Fibroblast of skin of left quadriceps (primary cell): ENCODE measurements around the gene KIN.
"Not testable (repeated sequence)": the region's sequence is repeated elsewhere in the genome, so short reads cannot be mapped to it uniquely, and the experiment has no call there.

Source experiments
- DNase-seq, 2 experiments: peaks; one replicate each; pipeline ENCODE4 v3.0.0-alpha.2; 2013; ENCODE audit warnings: low read depth in 2 of 2

KIN gene

GRCh38 chr10:7787857-7788638, at the start of gene KIN, which contains the start of gene ATP5F1C:
Gene KIN, minus strand, starts transcription at chr10:7787993. Its CDS starts 60 bp downstream, at chr10:7787933.
Gene ATP5F1C, plus strand, starts transcription at chr10:7788177. Its CDS starts 31 bp downstream, at chr10:7788208.
- DNase-seq: peak; percentile 93

- no peak for DNase-seq
Observed at GRCh38 chr10:7836571-7836970, 48.8 kb upstream of the KIN start.

- DNase-seq: no peak
Observed at GRCh38 chr10:7834262-7834661, 46.5 kb upstream of the KIN start.

GRCh38 chr10:7833210-7833609, 45.4 kb upstream of the KIN start:
- DNase-seq: no peak

- peak; percentile 3 to 5 for DNase-seq
Observed at GRCh38 chr10:7832060-7832459, 44.3 kb upstream of the KIN start.

DNA sequence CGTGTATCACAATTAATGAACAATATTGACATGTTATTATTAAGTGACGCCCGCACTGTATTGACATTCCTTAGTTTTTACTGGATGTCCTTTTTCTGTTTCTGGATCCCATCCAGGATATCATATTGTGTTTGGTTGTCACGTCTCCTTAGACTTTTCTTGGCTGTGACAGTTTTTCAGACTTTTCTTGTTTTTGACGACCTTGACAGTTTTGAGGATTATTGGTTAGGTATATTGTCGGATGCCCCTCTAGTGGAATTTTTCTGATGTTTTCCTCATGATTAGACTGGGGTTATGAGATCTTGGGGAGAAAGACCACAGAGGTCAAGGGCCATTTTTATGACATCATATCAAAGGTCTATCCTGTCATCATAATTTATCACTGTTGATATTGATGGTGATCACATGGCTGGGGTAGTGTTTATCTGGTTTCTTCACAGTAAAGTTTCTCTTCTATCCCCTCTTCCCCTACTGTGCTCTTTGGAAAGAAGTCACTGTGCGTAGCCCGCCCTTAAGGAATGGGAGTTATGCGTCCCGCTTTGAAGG, 41.6 kb upstream of the KIN start:
- DNase-seq: no peak

- no peak for DNase-seq
Observed at GRCh38 chr10:7826971-7827370, 39.2 kb upstream of the KIN start.

DNA sequence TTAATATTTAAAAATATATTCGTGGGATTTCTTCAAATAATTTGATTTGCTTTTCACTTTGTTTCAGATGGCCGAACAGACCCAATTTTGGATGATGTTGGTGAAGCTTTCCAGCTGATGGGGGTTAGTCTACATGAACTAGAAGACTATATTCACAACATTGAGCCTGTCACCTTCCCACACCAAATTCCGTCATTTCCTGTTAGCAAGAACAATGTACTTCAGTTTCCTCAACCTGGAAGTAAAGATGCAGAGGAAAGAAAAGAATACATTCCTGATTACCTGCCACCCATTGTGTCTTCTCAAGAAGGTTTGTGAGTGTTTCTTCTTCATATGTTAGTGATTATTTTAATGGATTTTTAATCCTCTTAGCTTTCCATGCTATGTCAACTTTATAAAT, 36.5 kb upstream of the KIN start:
- no peak for DNase-seq

- DNase-seq: no peak
Observed at GRCh38 chr10:7819121-7819460, 31.3 kb upstream of the KIN start.

DNA sequence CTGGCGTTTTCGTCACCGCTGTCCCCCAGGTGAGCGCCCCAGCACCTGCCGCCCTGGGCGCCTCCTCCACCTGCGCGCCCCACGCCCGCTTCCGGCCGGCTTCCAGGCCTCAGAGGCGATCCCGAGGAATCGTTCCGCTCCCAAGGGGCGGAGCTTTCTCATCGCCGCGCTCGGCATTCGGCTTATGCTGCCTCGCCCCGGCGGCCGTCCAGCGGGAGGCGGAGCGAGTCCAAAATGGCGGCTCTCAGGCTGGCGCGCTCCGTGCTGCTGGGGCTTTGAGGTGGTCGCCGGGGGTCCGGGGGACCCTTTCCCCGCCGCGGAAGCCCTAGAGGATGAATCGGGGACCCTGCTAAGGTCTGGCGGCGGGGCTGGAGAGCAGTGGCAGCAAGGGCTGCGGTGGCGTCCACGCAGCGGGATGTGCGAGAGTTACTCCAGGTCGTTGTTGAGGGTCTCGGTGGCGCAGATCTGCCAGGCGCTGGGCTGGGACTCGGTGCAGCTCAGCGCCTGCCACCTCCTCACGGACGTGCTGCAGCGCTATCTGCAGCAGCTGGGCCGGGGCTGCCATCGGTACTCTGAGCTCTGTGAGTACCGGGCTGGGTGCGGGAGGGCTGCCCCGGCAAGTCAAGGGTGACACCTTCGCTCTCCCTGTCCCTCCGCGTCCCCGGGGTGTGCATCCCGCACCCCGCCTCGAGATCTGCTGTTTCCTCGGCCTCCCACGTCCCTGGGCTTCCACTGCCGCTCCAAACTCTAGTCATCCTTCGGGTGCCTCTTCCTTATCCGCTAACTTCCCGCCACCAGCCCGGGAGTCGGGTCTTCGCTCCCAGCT, 30.7 kb upstream of the KIN start, which contains the start of gene TAF3:
Gene TAF3 (plus strand): TSS at position 211 of the 826 bp plus-strand sequence. CDS start 205 bp downstream, at position 416.
- peak; percentile 60 to 65 for DNase-seq

DNA sequence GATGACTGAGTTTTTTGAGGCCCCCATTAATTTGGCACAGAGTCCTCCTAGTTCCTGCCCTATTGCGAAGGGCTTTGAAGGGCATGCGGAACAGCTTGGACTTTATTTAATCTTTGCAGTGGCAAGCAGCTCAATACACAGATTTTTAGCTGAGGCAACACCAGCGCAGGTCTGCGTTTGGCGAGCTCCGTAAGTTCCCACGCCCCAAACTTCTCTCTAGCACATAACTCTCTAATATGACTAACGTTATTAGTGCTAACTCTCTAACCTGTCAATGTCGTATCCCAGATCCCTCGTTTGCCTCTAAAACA, 30.1 kb upstream of the KIN start:
- DNase-seq: no peak

GRCh38 chr10:7817576-7817975, 29.8 kb upstream of the KIN start:
- DNase-seq: no peak

DNA sequence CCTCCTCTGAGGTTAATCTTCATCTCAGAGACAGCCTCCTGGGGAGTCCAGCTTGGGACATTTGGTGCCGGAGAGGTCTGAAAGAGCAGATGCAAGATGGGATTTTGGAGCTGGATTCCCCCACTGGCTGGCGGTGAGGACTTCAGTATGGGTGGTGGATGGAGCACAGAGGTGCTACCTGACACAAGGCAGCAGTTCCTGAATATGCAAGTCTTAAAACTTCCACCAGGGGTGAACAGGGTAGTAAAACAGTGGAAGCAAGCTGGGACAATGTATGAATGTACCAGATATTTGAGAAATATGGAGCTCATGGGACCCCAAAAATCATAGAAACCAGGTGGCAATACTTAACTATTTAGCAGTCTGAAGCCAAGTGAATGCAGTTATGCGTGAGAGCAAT, 25.7 kb upstream of the KIN start:
- DNase-seq: no peak

- not testable (repeated sequence) for DNase-seq
Observed at GRCh38 chr10:7811743-7812142, 23.9 kb upstream of the KIN start.

DNA sequence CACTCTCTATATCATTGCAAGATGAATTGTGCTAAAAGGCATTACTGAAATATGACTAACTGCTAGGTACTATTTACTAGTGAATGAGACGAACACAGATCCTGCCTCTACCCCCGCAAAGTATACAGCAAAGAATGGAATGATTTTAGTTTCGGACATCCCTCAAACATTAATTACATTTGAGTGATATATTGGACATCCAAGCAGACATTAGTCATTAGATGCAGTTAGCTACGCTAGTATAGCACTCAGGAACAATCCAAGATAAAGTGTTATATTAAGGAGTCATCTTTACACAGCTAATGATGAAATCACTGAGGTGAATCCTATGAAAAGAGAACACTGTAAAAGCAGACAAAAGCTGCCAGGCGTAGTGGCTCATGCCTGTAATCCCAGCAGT, 23.2 kb upstream of the KIN start:
- no peak for DNase-seq

- DNase-seq: no peak
Observed at GRCh38 chr10:7810443-7810842, 22.6 kb upstream of the KIN start.

GRCh38 chr10:7808686-7809267, 21.0 kb upstream of the KIN start:
- no peak for DNase-seq

DNA sequence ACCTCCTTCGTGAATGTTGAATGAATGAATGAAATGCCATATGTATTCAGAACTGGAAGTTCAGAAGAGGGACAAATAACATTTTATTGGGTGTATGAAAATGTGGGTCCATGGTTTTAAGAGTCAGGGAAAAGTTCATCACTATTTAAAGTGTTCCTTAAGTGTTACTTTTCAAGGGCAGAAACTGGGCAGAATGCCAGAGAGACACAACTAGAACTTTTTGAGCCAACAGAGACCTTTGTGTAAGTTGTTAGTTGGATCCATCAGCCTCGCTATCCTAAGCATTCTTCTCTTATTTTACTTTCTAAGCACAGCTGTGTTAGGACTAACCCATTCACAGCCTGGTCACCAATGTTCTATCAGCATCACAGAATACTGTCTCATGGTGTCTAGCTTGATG, 16.9 kb upstream of the KIN start:
- no peak for DNase-seq

- DNase-seq: no peak
Observed at GRCh38 chr10:7804216-7804615, 16.4 kb upstream of the KIN start.

- DNase-seq: no peak
Observed at GRCh38 chr10:7802606-7803005, 14.8 kb upstream of the KIN start.

DNA sequence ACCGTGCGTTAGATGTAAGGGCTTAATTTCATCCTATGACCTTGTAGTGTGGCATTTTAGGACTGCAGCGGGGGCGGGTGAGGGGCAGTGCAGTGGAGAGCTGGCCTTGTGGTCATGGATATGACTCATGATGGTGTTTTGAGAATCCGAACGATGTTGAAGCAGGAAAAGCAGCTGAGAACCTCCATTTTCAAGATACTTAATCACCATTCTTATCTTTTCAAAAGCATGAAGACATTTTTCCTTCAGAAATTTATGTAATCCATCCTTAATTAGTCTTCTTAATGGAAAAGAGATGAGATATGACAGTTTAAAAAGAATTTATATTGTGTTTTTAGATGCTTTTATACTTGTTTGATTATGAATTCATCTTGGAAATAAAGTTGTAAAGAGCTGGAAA, 9.8 kb upstream of the KIN start:
- DNase-seq: peak; percentile 62 to 67

DNA sequence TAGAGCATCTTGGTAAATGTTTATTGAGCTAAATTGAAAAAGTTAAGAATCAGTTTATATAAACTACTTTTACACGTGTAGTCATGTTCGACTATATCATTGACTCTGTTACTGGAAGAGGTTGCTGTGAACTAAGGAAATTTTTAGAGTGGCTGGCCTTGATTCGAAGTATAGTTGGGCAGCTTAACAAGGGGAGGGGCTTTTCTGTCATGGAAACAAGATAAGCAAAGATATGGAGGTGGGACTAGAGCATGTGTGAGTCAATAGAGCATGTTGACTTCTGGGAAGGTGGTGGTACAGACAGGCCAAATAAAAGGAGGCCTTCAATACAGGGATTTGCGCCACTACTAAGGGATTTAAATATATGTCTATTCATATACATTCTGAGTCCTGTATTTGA, 7.8 kb upstream of the KIN start:
- DNase-seq: no peak
